Measurements from ENCODE around the gene TAMALIN.

TAMALIN gene

DNA sequence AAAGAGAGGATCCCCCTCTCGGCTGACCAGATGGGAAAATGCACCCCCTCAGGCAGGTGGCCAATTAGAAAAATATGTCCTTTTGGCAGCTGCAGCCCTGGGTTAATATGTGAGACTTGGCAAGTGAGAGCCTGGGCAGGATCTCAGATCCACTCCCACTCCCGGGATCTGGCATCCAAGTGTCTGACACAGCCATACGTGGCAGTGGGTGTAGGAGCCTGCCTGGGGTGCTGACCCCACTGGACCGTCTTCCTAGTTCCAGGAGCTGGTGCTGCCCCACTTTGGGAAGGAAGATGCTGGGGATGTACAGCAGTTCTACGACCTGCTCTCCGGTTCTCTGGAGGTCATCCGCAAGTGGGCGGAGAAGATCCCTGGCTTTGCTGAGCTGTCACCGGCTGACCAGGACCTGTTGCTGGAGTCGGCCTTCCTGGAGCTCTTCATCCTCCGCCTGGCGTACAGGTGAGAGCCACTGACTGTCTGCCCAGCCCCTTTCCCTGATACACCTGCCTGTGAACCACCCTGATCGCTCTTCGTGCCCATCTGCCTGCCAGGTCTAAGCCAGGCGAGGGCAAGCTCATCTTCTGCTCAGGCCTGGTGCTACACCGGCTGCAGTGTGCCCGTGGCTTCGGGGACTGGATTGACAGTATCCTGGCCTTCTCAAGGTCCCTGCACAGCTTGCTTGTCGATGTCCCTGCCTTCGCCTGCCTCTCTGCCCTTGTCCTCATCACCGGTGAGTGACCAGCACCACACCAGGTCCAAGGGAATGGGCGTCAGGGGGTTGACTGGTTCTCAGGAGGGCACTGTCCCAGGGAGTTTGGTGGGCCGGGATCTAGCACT lies 50.3 kb downstream of the TAMALIN start:
- H3K4me3 ChIP-seq (ENCODE audit: low read length) = no peak overlapping the region
- TF ChIP-seq ZNF274 (IDR thresholded peaks at IDR 0.05; ENCODE audit: low read depth, low read length) = no peak

DNA sequence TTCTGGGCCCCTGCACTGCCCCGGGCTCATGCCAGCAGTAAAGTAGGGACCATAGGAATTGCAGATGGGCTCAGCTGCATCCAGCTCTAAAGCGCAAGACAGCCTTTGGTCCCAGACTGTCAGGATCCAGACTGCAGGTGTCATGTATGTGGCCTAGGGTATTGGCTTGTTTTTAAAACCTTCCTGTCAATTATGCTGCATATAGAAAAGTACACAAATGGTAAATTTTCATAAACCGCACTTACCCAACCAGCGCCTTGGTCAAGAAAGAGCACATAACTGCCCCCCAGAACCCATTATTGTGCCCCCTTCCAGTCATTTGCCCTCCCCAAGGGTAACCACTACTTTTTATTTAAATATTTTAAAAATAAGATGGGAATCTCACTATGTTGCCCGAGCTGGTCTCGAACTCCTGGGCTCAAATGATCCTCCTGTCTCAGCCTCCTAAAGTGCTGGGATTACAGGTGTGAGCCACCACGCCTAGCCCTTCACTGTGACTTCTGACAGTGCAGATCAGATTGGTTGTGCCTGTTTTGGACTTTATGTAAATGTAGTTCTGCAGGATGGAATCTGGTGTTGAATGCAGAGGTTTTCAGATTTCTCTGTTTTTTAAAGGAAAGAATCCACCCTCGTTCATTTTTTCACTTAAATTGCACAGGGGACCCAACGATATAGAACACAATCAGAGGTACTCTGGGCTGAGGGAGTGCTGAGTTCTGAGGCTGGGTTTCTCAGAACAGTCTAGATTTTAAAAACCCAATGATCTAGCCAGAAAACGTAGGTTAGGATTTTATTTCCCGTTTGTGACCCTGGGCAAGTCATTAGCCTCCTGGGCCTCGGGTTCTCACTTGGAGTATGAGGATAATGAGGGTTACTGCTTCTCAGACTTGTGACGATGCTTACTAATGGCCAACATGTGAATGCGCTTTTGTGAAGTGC lies 51.2 kb downstream of the TAMALIN start:
- H3K4me3 ChIP-seq (ENCODE audit: low read length) = no peak overlapping the region
- TF ChIP-seq ZNF274 (IDR thresholded peaks at IDR 0.05; ENCODE audit: low read depth, low read length) = no peak

DNA sequence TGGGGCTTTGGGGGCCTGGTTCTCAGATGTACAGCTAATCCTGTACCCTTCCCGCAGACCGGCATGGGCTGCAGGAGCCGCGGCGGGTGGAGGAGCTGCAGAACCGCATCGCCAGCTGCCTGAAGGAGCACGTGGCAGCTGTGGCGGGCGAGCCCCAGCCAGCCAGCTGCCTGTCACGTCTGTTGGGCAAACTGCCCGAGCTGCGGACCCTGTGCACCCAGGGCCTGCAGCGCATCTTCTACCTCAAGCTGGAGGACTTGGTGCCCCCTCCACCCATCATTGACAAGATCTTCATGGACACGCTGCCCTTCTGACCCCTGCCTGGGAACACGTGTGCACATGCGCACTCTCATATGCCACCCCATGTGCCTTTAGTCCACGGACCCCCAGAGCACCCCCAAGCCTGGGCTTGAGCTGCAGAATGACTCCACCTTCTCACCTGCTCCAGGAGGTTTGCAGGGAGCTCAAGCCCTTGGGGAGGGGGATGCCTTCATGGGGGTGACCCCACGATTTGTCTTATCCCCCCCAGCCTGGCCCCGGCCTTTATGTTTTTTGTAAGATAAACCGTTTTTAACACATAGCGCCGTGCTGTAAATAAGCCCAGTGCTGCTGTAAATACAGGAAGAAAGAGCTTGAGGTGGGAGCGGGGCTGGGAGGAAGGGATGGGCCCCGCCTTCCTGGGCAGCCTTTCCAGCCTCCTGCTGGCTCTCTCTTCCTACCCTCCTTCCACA lies 52.0 kb downstream of the TAMALIN start:
- TF ChIP-seq ZNF274 (IDR thresholded peaks at IDR 0.05; ENCODE audit: low read depth, low read length) = no peak
- H3K4me3 ChIP-seq (ENCODE audit: low read length) = no peak overlapping the region

DNA sequence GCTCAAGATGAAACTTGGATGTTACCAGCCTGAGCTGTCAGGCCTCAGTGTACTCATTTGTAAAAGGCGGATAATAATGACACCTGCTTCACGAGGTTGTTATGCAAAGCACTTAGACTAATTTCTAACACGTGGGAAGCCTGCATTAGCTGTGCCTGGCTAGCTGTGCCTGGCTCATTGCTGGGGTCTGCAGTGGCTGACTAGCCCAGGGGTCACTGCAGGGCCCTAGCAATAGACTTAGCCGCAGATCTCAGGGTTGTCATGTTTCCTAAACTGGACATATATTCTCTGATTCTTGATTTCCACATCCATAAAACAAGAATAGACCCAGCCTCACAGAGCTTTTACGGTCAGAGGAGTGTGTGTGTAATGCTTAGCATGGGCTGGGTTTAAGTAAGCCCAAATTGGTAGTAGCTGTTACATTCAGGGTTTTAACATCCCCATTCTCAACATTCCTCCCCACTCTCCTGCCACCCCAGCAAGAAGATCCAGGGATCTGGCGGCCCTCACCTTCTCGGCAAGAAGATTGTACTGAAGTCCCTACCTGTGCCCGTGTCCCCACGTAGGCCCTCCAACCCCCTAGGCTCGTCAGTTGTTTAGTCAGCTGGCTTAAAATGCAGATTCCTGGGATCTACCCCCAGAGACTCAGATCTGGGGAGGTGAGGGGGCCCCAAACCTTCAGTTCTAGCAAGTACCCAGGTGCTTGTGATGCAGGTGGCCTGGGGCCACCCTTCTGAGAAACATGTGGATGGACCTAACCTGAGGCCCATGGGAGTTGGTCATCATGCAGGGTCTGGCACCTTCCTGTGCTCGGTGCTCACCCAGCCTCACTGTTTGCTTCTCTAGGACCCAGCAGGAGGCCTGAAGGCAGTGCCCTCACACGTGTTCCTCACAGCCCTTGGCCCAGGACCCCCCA lies 53.1 kb downstream of the TAMALIN start:
- no peak overlapping the region for H3K4me3 ChIP-seq (ENCODE audit: low read length)
- no peak for TF ChIP-seq ZNF274 (IDR thresholded peaks at IDR 0.05; ENCODE audit: low read depth, low read length)

DNA sequence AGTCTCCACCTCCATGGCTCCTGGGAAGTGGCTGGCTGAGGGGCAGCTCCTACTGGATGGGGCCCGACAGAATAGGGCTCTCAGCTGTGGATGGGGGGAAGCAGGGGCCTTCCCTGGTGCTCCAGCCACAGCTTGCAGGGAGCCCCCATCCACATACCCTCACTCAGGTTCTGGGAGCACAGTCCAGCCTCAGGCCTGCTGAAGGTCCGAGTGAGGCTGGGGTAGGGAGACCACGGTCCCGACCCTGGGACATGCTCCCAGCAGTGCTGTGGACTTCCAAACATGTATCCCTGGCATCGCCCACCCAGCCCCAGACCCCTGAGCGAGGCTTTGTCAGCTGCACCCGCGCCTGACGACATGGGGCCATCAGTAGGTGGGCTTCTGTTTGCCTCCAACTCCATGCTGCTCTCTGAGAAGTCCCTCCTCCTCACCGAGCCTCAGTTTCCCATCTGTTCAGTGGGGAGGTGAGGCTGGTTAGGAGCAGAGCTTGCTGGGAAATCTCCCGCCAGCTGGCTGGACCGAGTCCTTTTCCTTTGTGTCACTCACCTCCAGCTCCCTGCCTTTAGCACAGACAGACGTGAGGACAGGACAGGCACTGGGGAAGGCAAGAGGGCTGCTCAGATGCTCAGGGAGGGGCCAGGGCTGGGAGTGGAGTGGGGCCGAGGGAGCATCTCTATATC lies 53.9 kb downstream of the TAMALIN start:
- no peak overlapping the region for H3K4me3 ChIP-seq (ENCODE audit: low read length)
- no peak for TF ChIP-seq ZNF274 (IDR thresholded peaks at IDR 0.05; ENCODE audit: low read depth, low read length)

DNA sequence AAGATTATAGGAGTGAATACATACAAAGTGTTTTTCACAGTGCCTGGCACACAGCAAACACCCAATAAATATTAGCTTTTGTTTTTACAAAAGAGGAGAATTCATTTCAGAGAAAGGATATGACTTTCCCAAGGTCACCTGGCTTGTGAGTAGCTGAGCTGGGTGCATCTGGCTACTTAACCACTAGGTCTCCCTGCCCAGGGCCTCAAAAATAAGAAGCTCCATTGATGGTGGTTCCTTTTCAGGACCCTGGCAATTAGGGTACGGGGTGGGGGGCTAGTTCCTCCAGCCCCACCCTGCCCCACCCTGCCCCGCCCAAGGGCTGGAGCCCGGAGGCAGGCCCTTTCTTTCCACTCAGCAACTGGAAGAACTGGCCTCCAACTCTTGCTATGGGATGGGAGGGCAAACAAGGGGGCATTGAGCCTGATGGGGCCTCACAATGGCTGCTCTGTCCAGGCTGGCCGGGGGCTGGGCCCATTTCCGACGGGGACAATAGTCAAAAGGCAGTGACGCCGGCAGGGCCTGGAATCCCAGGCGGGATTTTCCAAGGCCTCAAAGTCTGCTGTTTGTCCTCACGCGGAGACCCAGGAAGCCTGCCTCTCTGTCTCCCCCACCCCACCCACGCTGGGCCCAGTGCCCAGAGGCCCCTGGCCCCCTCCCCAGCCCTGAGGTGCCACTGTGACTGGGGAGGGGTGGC lies 54.9 kb downstream of the TAMALIN start:
- no peak for TF ChIP-seq ZNF274 (IDR thresholded peaks at IDR 0.05; ENCODE audit: low read depth, low read length)
- no peak overlapping the region for H3K4me3 ChIP-seq (ENCODE audit: low read length)

DNA sequence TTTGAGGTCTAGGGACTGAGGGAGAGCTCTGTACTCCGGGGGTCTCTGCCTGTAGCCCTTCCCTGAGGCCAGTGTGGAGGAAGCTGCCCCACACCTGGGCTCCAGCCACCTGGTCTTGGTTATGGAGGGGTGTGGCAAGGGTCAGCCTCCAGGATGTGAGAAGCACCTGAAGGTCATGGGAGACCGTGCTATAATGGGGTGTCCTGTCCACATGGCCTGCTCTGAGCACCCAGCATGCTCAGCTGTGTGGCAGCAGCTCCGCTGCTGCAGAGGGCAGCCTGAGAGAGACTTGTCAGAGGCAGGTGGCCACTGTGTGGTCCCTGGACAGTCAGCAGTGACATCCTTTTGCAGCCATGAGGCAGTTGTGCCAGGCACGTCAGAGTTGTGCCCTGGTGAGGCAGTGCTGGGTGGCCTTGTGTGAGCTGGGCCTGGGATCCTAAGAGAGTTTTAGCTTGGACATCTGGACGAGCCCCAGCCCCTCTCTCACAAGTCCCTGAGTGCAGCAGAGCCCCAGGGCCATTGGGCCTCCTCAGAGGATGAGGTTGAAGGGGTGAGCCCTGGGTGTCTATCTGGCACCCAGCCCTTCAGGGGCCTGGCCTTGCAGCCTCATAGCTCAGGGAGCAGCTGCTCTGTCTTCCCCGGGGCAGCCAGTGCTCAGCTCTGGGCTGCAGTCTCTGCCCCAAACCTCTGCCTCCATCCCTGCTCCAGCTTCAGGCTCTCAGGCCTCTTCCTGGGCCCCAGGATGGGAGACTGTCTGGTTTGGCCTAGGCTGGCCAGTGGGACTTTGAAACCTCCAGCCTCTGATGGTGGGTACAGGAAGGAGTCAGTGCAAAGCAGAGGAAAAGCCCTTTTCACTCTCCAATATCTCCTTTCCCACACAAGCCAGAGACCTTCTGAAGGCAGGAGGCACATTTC lies 55.7 kb downstream of the TAMALIN start:
- no peak overlapping the region for H3K4me3 ChIP-seq (ENCODE audit: low read length)
- no peak for TF ChIP-seq ZNF274 (IDR thresholded peaks at IDR 0.05; ENCODE audit: low read depth, low read length)

DNA sequence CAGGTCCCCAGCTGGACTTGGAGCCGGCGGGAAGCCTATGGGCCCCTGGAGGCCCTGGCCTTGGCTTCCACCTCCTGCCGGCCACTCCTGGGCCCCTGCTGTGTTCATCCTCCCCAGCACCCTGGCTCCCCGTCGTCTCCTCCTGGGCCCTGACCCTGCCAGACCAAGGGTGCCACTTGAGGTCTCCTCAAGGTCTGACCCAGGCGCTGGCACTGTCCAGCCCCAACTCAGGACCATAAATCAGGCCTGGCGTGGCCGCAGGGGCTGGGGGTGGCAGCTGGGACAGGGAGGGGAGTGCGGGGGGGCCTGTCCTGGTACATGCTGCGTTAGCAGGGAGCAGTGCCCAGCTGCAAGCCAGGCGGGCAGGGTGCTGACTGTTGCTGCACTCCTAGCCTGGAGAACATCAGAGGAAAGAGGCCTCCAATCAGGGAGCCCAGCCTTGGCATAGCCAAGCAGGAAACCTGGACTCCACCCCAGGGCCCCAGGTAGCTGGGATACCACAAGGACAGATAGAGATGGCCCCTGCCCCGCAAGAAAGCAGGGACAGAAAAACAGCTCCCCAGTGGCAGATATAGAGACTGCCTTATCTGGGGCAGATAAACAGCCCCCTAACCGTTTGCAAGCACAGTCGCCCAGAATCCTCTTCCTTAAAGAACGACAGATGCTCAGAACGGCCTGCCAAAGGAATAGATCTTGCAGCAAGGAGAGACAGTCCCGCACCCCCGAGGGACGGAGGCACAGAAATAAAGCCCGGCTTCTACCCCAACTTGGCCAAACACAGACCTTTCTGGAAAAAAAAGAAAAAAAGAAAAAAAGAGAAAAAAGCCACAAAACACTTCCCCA lies 56.6 kb downstream of the TAMALIN start:
- no peak for TF ChIP-seq ZNF274 (IDR thresholded peaks at IDR 0.05; ENCODE audit: low read depth, low read length)
- H3K4me3 ChIP-seq (ENCODE audit: low read length) = no peak overlapping the region

DNA sequence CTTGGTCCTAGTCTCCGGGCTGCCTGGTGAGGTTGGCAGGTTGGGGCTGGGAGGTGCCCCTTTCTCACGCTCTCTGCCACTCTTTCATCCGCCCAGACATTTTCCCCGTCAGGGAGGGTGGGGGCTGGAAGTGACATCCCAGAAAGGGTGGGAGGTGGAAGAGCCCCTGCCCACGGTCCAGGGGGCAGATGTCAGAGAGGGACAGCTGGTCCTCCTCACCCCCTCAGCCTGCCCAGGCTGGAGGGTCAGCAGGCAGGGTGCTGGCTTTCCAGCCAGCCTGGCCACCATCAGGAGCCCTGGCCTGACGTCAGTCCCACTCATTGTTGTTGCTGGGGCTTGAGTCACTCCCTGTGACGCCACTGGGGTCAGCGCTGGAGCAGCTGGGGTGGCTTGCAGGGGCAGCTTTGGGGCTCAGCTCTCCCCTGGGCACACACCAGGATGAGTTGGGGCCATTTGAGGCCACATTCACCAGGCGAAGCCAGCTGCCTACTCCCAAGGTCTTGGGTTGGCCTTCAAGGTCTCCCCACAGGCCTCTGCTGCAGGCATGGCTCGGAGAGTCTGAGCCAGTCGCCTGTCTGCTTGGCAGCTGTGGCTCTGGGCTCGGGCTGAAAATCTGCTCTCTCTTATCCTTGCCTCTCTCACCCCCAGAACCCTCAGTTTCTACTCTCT lies 57.4 kb downstream of the TAMALIN start:
- H3K4me3 ChIP-seq (ENCODE audit: low read length) = no peak overlapping the region
- no peak for TF ChIP-seq ZNF274 (IDR thresholded peaks at IDR 0.05; ENCODE audit: low read depth, low read length)
